NB4 (cell line): Measurements from ENCODE around the gene CACNA1F.

Experiments
- POLR2A ChIP-seq: IDR thresholded peaks from 2 replicates; pipeline ENCODE4 v1.6.1; 2011; ENCODE audit warnings: mild to moderate bottlenecking; ENCODE audit not compliant: insufficient read length; ENCODE audit errors: extremely low read depth
- TF ChIP-seq, protein P1 (sequence below): IDR thresholded peaks from one replicate; pipeline ENCODE4 v1.5.1; 2012; ENCODE audit warnings: low read depth, low read length

- TF ChIP-seq, protein P1, sequence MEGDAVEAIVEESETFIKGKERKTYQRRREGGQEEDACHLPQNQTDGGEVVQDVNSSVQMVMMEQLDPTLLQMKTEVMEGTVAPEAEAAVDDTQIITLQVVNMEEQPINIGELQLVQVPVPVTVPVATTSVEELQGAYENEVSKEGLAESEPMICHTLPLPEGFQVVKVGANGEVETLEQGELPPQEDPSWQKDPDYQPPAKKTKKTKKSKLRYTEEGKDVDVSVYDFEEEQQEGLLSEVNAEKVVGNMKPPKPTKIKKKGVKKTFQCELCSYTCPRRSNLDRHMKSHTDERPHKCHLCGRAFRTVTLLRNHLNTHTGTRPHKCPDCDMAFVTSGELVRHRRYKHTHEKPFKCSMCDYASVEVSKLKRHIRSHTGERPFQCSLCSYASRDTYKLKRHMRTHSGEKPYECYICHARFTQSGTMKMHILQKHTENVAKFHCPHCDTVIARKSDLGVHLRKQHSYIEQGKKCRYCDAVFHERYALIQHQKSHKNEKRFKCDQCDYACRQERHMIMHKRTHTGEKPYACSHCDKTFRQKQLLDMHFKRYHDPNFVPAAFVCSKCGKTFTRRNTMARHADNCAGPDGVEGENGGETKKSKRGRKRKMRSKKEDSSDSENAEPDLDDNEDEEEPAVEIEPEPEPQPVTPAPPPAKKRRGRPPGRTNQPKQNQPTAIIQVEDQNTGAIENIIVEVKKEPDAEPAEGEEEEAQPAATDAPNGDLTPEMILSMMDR: no peak
- no peak for TF ChIP-seq POLR2A
Measured at GRCh38 chrX:49208399-49208798, 24.7 kb downstream of the CACNA1F start.
